GM12872 (cell line): ENCODE results near the gene KMT5C.

Experiments used
- CTCF ChIP-seq: IDR thresholded peaks from 3 replicates; pipeline ENCODE4 v1.5.1; 2011; ENCODE audit warnings: low read depth, mild to moderate bottlenecking, low read length, moderate library complexity; ENCODE audit not compliant: insufficient read depth

KMT5C gene

GRCh38 chr19:55387736-55388497, 48.2 kb downstream of the KMT5C start:
- no peak for TF ChIP-seq CTCF

DNA sequence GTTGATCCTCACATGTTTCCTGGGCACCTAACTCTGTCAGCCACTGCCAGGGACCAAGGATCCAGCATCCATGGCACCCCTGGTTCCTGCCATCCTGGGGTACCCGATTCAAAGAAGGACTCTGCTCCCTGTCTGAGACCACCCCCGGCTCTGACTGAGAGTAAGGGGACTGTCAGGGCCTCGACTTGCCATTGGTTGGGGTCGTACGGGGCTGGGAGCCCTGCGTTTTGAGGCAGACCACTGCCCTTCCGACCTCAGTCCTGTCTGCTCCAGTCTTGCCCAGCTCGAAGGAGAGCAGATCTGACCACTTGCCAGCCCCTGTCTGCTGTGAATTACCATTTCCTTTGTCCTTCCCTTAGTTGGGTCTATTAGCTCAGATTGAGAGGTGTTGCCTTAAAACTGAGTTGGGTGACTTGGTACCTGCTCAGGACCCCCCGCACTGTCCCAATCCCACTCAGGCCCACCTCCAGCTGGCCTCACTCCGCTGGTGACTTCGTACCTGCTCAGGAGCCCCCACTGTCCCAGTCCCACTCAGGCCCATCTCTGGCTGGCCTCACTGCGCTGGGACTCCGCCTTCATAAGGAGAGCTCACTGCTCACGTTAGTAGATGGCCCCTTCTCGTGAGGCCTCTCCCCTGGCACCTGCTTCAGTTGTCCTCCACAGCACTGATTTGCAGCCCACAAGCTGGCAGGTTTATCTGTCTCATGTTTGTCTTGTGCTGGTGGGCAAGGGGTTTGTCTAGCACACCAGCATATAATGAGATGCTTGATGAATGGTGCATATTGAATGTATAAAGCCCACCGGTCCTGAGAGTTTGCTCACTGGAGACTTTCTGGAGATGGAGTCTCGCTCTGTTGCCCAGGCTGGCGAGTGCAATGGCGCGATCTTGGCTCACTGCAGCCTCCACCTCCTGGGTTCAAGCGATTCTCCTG, 50.0 kb downstream of the KMT5C start:
- TF ChIP-seq CTCF: no peak

- TF ChIP-seq CTCF: no peak
These were observed 50.8 kb downstream of the KMT5C start for GRCh38 chr19:55390461-55390880.

DNA sequence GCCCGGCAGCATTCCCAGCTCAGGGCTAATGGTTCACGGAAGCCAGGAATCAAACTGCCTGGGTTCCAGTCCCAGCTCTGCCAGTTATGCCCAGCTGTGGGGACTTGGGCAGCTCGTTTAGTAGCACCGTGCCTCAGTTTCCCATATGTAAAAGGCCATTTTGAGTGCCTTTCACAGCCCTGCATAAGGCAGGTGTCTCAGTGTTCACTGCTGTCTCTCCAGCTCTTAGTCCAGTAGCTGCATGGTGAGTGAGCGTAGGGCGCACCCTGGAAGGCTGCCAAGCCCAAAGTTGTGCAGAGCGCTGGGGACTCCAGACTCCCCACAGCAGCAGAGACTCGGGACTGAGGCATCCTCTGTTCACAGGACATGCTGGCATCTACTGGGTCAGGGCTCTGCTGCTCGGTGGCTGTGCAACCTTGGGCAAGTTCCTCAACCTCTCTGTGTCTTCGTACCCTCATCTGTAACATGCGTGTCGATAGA, 51.6 kb downstream of the KMT5C start:
- TF ChIP-seq CTCF: no peak

DNA sequence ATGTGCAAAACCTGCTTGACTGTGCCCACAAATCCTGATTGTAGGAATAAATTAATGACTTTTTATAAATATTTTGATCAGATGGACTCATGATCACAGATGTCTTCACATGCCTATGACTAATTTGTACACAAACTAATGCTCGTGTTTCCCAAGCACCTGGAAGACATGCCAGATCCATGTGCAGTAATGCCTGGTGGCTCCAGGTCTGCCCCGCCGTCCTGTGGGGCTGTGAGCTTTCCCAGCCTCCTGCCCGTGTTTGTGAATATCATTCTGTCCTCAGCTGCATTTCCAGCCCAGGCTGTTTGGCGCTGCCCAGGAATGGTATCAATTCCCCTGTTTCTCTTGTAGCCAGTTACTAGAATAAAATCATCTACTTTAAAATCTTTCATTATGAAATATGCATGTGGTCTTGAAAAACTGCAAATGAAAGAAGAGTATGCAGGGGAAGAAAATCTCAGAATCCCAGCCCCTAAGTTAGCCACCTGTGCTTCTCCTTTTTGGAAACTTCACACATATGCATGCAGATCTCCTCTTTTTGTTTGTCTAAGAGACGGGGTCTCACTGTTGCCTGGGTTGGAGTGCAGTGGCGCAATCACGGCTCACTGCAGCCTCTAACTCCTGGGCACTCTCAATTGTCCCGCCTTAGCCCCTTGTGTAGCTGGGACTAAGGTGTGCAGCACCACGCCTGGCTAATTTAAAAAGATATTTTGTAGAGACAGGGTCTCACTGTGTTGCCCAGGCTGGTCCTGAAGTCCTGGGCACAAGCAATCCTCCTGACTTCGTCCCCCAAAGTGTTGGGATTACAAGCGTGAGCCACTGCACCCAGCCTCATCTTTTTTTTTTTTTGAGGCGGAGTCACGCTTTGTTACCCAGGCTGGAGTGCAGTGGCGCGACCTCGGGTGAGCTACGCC, 52.3 kb downstream of the KMT5C start:
- TF ChIP-seq CTCF: no peak

GRCh38 chr19:55392820-55393761, 53.4 kb downstream of the KMT5C start:
- no peak for TF ChIP-seq CTCF
